Heart right ventricle (tissue), 16 donors: ENCODE results near the gene SETD3. TPM values are rescaled to one million over a fixed set of nuclear protein-coding genes. Genes with fewer than 3 reads are reported as not detected.

Experiments
- ATAC-seq, 8 donors: fragments of 200-7000 bp; cut with Tn5 transposase; one replicate each; pipeline ENCODE4 v1.9.1; 2020; ENCODE audit warnings: mild to moderate bottlenecking in 8 of 8, moderate library complexity in 8 of 8, moderate number of reproducible peaks in 1 of 8
- DNase-seq, 2 donors: peaks; one replicate each; pipeline ENCODE4 v3.0.0-alpha.2; 2020
- H3K27ac ChIP-seq, 10 donors: fragments of 200-600 bp; sonication (generic) in 2 of 10; one replicate each; pipeline versions ENCODE4 v1.5.0 to v1.8.0; 2020 to 2022; ENCODE audit warnings: mild to moderate bottlenecking in 3 of 10
- H3K27me3 ChIP-seq, 7 donors: fragments of 200-600 bp; one replicate each; pipeline ENCODE4 v1.8.0; 2021 to 2022; ENCODE audit warnings: mild to moderate bottlenecking in 2 of 7
- H3K36me3 ChIP-seq, 9 donors: fragments of 200-600 bp; sonication (generic) in 1 of 9; one replicate each; pipeline versions ENCODE4 v1.5.0 to v1.8.0; 2020 to 2022; ENCODE audit warnings: mild to moderate bottlenecking in 2 of 9
- H3K4me1 ChIP-seq, 9 donors: fragments of 200-600 bp; sonication (generic) in 1 of 9; one replicate each; pipeline versions ENCODE4 v1.5.0 to v1.8.0; 2020 to 2022; ENCODE audit warnings: mild to moderate bottlenecking in 4 of 9
- H3K4me3 ChIP-seq, 10 donors: fragments of 200-600 bp; sonication (generic) in 2 of 10; one replicate each; pipeline versions ENCODE4 v1.5.0 to v1.8.0; 2020 to 2022; ENCODE audit warnings: mild to moderate bottlenecking in 7 of 10, moderate library complexity in 2 of 10
- H3K9me3 ChIP-seq, 11 donors: fragments of 200-600 bp in 10 of 11; sonication (generic) in 2 of 11; one replicate each; pipeline versions ENCODE4 v1.5.0 to v1.8.0; 2013 to 2022; ENCODE audit warnings: mild to moderate bottlenecking in 2 of 11, control low read depth in 1 of 11, moderate library complexity in 1 of 11
- CTCF ChIP-seq, 9 donors: fragments of 200-600 bp; sonication (generic) in 2 of 9; IDR thresholded peaks; one replicate each; pipeline versions ENCODE4 v1.5.0 to v1.8.0; 2021 to 2022; ENCODE audit warnings: antibody characterized with exemption in 9 of 9, mild to moderate bottlenecking in 5 of 9, moderate library complexity in 1 of 9
- WGBS, 2 donors: extraction: QIAGEN DNeasy Blood & Tissue Kit; methylation state at CpG; one replicate each; pipeline ENCODE4 v1.1.7; 2013; ENCODE audit warnings: inconsistent platforms in 1 of 2; 5-methylcytosine and 5-hydroxymethylcytosine counted together
- intact Hi-C, 10 donors: fragments of 100-400 bp; cut with DNase I; formaldehyde crosslinking; loops; one replicate each; pipeline versions ENCODE4 v1.11.1 to v1.14.2; 2022
- polyA plus RNA-seq, 2 donors: library from polyadenylated mRNA; stranded (reverse); fragments of 200-250 nt; gene quantifications; one replicate each; pipeline ENCODE4 v1.2.3, GENCODE V29; 2013
- total RNA-seq, 10 donors: library from RNA; stranded (reverse); fragmentation: NEBNext Ultra II Directional in 3 of 10; extraction: Animal tissue kit (Norgen Biotek cat#: 25700) in 3 of 10; gene quantifications; one replicate each; pipeline versions ENCODE4 v1.2.1 to v1.2.4, GENCODE V29; 2021 to 2023
- donor health status: Arrhythmogenic right ventricular cardiomyopathy.
- donor health status: ischemic (EF 13 %, LVEDD 7.1; RV severe dilation, severe dysfunction).
- donor health status: healthy with polysubstance abuse.
- donor health status: DM: no; HTN: yes; CAD: no.
- donor health status: DM: no; HTN: no; CAD: no.
- donor health status: ischemic (EF 25% LVEDD 6.9; RV normal size, moderate dysfunction).
- donor health status: ischemic (EF 25% LVEDD 5.7; RV mildly dilated, moderate dysfunction).
- donor health status: healthy.
- donor health status: DM: yes; HTN: yes; CAD: no.
- donor health status: Ischemic cardiomyopathy.
- donor health status: ischemic (EF 35%, LVEDD 5.7; RV mildly dilated, moderate dysfunction).
- donor health status: nonischemic (EF 11% LVEDD 7.7; RV severe dilation, severe dysfunction).
- donor health status: DM: yes; HTN: yes; CAD: no.
- donor health status: PGD.
- donor health status: ischemic (EF 29% LVEDD 5.4; RV normal size, mild dysfunction).
- donor health status: nonischemic (EF 23%, LVEDD 6.1; RV moderate dilation, normal function).

Gene SETD3
- total and polyA plus RNA-seq, 12 donors = 35.0 to 129 (median 106) TPM

- no peaks in the 10 kb centered on the region for H3K4me1 ChIP-seq
- ATAC-seq (no peak), DNase-seq (no peak)
- 49 to 56% methylated on average over 16 of the region's 16 CpGs for WGBS, 2 donors
- H3K27ac ChIP-seq = no peak overlapping the region
- peaks cover 0 to 4% (median 0%) of the 10 kb centered on the region in 11 donors for H3K9me3 ChIP-seq
- H3K4me3 ChIP-seq = no peak overlapping the region
- no peak for TF ChIP-seq CTCF (IDR thresholded peaks at IDR 0.05)
- peaks cover 7 to 61% (median 52%) of the 10 kb centered on the region in 7 donors for H3K27me3 ChIP-seq
- no peaks in the 10 kb centered on the region for H3K36me3 ChIP-seq
- intact Hi-C loops = no loop called here
Observed at GRCh38 chr14:99382071-99382470, 98.6 kb downstream of the SETD3 start.

GRCh38 chr14:99381688-99382060, 99.0 kb downstream of the SETD3 start:
- intact Hi-C loops = no loop called here
- no peak overlapping the region for H3K27ac ChIP-seq
- ATAC-seq (no peak), DNase-seq (no peak)
- H3K4me1 ChIP-seq = no peaks in the 10 kb centered on the region
- peaks cover 0 to 4% (median 0%) of the 10 kb centered on the region in 11 donors for H3K9me3 ChIP-seq
- TF ChIP-seq CTCF (IDR thresholded peaks at IDR 0.05) = no peak
- H3K27me3 ChIP-seq = peaks cover 7 to 61% (median 52%) of the 10 kb centered on the region in 7 donors
- 77 to 81% methylated on average over 7 to 8 of the region's 8 CpGs for whole genome bisulfite sequencing, 2 donors
- no peaks in the 10 kb centered on the region for H3K36me3 ChIP-seq
- no peak overlapping the region for H3K4me3 ChIP-seq

GRCh38 chr14:99380991-99381687, 99.5 kb downstream of the SETD3 start:
- TF ChIP-seq CTCF (IDR thresholded peaks at IDR 0.05) = no peak
- peaks cover 0 to 4% (median 0%) of the 10 kb centered on the region in 11 donors for H3K9me3 ChIP-seq
- intact Hi-C loops = no loop called here
- DNase-seq (no peak), ATAC-seq (peak in 1 of 8 donors; percentile 35)
- H3K27me3 ChIP-seq = peaks cover 7 to 58% (median 52%) of the 10 kb centered on the region in 7 donors
- no peak overlapping the region for H3K27ac ChIP-seq
- WGBS, 2 donors = 69 to 71% methylated on average over 18 of the region's 18 CpGs
- H3K4me3 ChIP-seq = no peak overlapping the region
- H3K36me3 ChIP-seq = no peaks in the 10 kb centered on the region
- no peaks in the 10 kb centered on the region for H3K4me1 ChIP-seq

- peaks cover 0 to 1% (median 0%) of the 10 kb centered on the region in 11 donors for H3K9me3 ChIP-seq
- TF ChIP-seq CTCF (IDR thresholded peaks at IDR 0.05) = no peak
- no peaks in the 10 kb centered on the region for H3K36me3 ChIP-seq
- ATAC-seq (no peak), DNase-seq (no peak)
- H3K4me3 ChIP-seq = no peak overlapping the region
- peaks cover 7 to 58% (median 46%) of the 10 kb centered on the region in 7 donors for H3K27me3 ChIP-seq
- H3K27ac ChIP-seq = no peak overlapping the region
- intact Hi-C loops = no loop called here
- 49 to 50% methylated on average over 5 of the region's 5 CpGs for WGBS, 2 donors
- H3K4me1 ChIP-seq = no peaks in the 10 kb centered on the region
Observed at GRCh38 chr14:99380402-99380801, 100.3 kb downstream of the SETD3 start.
